H1 (cell line): ENCODE measurements around the gene SLC8A1. TPM values are rescaled to one million over a fixed set of nuclear protein-coding genes. Genes with fewer than 3 reads are reported as not detected.

Experiments
- RNF2 ChIP-seq: fragments of 200-900, 300-1000 bp; sonication (generic); IDR thresholded peaks from 2 replicates; pipeline ENCODE4 v1.7.1; 2016; ENCODE audit warnings: borderline replicate concordance, low read depth, mild to moderate bottlenecking, antibody characterized with exemption, low read length; ENCODE audit not compliant: poor library complexity, severe bottlenecking; ENCODE audit errors: missing control alignments
- polyA plus RNA-seq, 7 experiments: library from polyadenylated mRNA; depleted of rRNA in 3 of 7; stranded (reverse) in 5 of 7; unstranded in 2 of 7; fragments of >200 nt in 5 of 7; fragments of 200-250 nt in 2 of 7; gene quantifications; 1 replicate in 5 of 7; 2 replicates in 1 of 7; 4 replicates in 1 of 7; pipeline versions ENCODE4 v1.2.1 to v1.2.3, GENCODE V29; 2011 to 2013; ENCODE audit warnings: missing spikeins in 2 of 7, mixed read lengths in 2 of 7
- total RNA-seq: library from RNA; stranded (reverse); fragmentation: NEBNext Ultra II Directional; extraction: Animal tissue kit (Norgen Biotek cat#: 25700); gene quantifications from 2 replicates; pipeline ENCODE4 v1.2.1, GENCODE V29; 2021

The SLC8A1 gene
- total and polyA plus RNA-seq, 2 of the 8 experiments (the other 6 are each of a cell fraction or from before 2014, with no cell fraction given): 0.68 to 3.6 TPM

DNA sequence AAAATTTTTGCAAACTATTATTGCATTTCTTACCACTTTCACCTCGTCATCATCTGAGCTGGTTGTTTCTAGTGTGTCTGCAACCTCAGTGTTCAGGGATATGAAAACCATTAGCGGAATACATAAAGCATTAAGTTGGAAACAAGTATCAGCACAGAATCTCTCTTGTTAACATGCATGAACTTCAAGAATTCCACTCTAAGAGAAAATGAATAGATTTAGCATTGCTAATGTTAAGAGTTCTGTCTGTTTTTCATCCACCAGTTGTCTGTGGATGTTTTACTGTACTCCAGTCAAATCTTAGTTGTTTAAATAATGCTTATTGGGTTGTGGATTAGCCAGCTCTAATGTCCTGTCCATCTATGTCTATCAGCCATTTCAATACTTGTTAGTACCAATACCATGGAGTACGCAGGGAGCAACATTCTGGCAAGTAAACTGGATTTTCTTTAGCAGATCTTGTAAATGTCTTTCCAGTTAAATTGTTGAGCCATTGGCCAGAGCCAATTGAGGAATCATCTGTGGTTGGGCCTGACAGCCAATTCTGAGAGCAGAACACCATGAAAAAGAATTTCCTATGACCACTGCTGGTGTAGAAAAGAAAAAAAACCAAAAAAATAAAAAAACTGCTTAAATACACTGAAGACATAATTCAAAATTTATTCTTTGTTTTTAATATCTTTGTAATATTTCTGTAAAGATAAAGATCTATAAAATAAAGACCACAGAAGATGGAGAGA lies 82.5 kb downstream of the SLC8A1 start (continued):
- no peak for TF ChIP-seq RNF2
- TF ChIP-seq, all 59 proteins: peak for 0
